Astrocyte (in vitro differentiated cells and primary cell): ENCODE data around the gene NDUFA11.

ENCODE experiments used
- EZH2 ChIP-seq: IDR thresholded peaks from 2 replicates; pipeline ENCODE4 v1.6.1; 2012; ENCODE audit warnings: mild to moderate bottlenecking, low read length, inconsistent platforms; ENCODE audit not compliant: insufficient read depth
- TF ChIP-seq, protein P1 (sequence below): IDR thresholded peaks from 2 replicates; pipeline ENCODE4 v1.5.1; 2011; ENCODE audit warnings: low read depth, mild to moderate bottlenecking, inconsistent platforms, low read length, moderate library complexity; ENCODE audit not compliant: insufficient read depth

DNA sequence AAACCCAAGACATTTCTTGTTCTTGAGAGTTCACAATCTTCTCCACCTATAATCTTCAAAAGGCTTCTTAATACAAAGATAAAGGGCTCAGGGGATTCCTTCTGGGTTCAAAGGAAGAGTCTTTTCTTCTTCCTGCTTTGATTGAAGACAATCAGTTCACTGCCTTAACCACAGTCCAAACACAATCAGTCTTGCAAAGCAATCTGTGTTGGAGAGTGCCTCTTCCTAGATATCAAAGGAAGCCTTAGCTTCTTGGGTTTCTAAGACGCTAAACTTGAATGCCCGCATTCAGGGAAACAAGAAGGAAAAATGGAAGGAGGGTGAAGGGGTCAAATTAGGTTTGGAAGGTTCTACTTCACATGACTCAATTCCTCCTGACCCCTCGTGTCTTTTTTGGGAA, 47.2 kb upstream of the NDUFA11 start:
- TF ChIP-seq, protein P1, sequence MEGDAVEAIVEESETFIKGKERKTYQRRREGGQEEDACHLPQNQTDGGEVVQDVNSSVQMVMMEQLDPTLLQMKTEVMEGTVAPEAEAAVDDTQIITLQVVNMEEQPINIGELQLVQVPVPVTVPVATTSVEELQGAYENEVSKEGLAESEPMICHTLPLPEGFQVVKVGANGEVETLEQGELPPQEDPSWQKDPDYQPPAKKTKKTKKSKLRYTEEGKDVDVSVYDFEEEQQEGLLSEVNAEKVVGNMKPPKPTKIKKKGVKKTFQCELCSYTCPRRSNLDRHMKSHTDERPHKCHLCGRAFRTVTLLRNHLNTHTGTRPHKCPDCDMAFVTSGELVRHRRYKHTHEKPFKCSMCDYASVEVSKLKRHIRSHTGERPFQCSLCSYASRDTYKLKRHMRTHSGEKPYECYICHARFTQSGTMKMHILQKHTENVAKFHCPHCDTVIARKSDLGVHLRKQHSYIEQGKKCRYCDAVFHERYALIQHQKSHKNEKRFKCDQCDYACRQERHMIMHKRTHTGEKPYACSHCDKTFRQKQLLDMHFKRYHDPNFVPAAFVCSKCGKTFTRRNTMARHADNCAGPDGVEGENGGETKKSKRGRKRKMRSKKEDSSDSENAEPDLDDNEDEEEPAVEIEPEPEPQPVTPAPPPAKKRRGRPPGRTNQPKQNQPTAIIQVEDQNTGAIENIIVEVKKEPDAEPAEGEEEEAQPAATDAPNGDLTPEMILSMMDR = no peak
- no peak for TF ChIP-seq EZH2
